ENCODE measurements around the gene HSDL1. TPM values are rescaled to one million over a fixed set of nuclear protein-coding genes. Genes with fewer than 3 reads are reported as not detected.

HSDL1 gene
- polyA plus RNA-seq, 4 donors: 7.1 to 18.7 (median 10.4) TPM

- no peaks in the 10 kb centered on the region for H3K27me3 ChIP-seq (ENCODE audit: control insufficient read depth in 3 of 3, insufficient read depth in 3 of 3, low read length in 3 of 3)
- DNase-seq (peak in 1 of 2 donors; percentile 67), FAIRE-seq (no peak)
- H3K4me1 ChIP-seq (ENCODE audit: control insufficient read depth in 3 of 3, insufficient read depth in 2 of 3, low read depth in 1 of 3, low read length in 2 of 3): peaks cover 0 to 8% (median 0%) of the 10 kb centered on the region in 3 donors
- WGBS, 3 donors: 68 to 82% (median 72%) methylated on average over 14 of the region's 14 CpGs
- no peaks in the 10 kb centered on the region for H3K9me3 ChIP-seq (ENCODE audit: control insufficient read depth in 2 of 2, insufficient read depth in 1 of 2, low read depth in 1 of 2, low read length in 1 of 2)
- peaks cover 0 to 10% (median 0%) of the 10 kb centered on the region in 3 donors for H3K36me3 ChIP-seq (ENCODE audit: control insufficient read depth in 3 of 3, insufficient read depth in 2 of 3, low read depth in 1 of 3, low read length in 3 of 3)
- no peak overlapping the region for H3K4me3 ChIP-seq (ENCODE audit: low read depth in 1 of 3, low read length in 3 of 3)
- peak overlapping the region in 1 of 3 donors; percentile 33 for H3K27ac ChIP-seq (ENCODE audit: low read depth in 1 of 3, low read length in 2 of 3)
These were observed 6.0 kb downstream of the HSDL1 start for GRCh38 chr16:84138824-84139627.

- FAIRE-seq (no peak), DNase-seq (no peak)
- Histone ChIP-seq H3K4me1 (ENCODE audit: control insufficient read depth in 3 of 3, insufficient read depth in 2 of 3, low read depth in 1 of 3, low read length in 2 of 3) (peaks cover 0 to 8% (median 0%) of the 10 kb centered on the region in 3 donors), H3K9me3 (ENCODE audit: control insufficient read depth in 2 of 2, insufficient read depth in 1 of 2, low read depth in 1 of 2, low read length in 1 of 2) (no peaks in the 10 kb centered on the region), H3K36me3 (ENCODE audit: control insufficient read depth in 3 of 3, insufficient read depth in 2 of 3, low read depth in 1 of 3, low read length in 3 of 3) (peaks cover 0 to 10% (median 0%) of the 10 kb centered on the region in 3 donors), H3K4me3 (ENCODE audit: low read depth in 1 of 3, low read length in 3 of 3) (no peak overlapping the region), H3K27me3 (ENCODE audit: control insufficient read depth in 3 of 3, insufficient read depth in 3 of 3, low read length in 3 of 3) (no peaks in the 10 kb centered on the region), H3K27ac (ENCODE audit: low read depth in 1 of 3, low read length in 2 of 3) (no peak overlapping the region)
- 52 to 74% (median 67%) methylated on average over 2 of the region's 2 CpGs for WGBS, 3 donors
These were observed 6.5 kb downstream of the HSDL1 start for GRCh38 chr16:84138500-84138823.

- Histone ChIP-seq H3K36me3 (ENCODE audit: control insufficient read depth in 3 of 3, insufficient read depth in 2 of 3, low read depth in 1 of 3, low read length in 3 of 3) (peaks cover 0 to 10% (median 0%) of the 10 kb centered on the region in 3 donors), H3K27ac (ENCODE audit: low read depth in 1 of 3, low read length in 2 of 3) (no peak overlapping the region), H3K9me3 (ENCODE audit: control insufficient read depth in 2 of 2, insufficient read depth in 1 of 2, low read depth in 1 of 2, low read length in 1 of 2) (no peaks in the 10 kb centered on the region), H3K4me3 (ENCODE audit: low read depth in 1 of 3, low read length in 3 of 3) (no peak overlapping the region), H3K4me1 (ENCODE audit: control insufficient read depth in 3 of 3, insufficient read depth in 2 of 3, low read depth in 1 of 3, low read length in 2 of 3) (peaks cover 0 to 8% (median 0%) of the 10 kb centered on the region in 3 donors), H3K27me3 (ENCODE audit: control insufficient read depth in 3 of 3, insufficient read depth in 3 of 3, low read length in 3 of 3) (no peaks in the 10 kb centered on the region)
- FAIRE-seq (no peak), DNase-seq (no peak)
- 77 to 88% (median 88%) methylated on average over 7 of the region's 7 CpGs for WGBS, 3 donors
These were observed 7.1 kb downstream of the HSDL1 start for GRCh38 chr16:84137769-84138357.

GRCh38 chr16:84137287-84137686, 7.7 kb downstream of the HSDL1 start:
- Histone ChIP-seq H3K36me3 (ENCODE audit: control insufficient read depth in 3 of 3, insufficient read depth in 2 of 3, low read depth in 1 of 3, low read length in 3 of 3) (peaks cover 0 to 10% (median 0%) of the 10 kb centered on the region in 3 donors), H3K4me1 (ENCODE audit: control insufficient read depth in 3 of 3, insufficient read depth in 2 of 3, low read depth in 1 of 3, low read length in 2 of 3) (peaks cover 0 to 8% (median 0%) of the 10 kb centered on the region in 3 donors), H3K27ac (ENCODE audit: low read depth in 1 of 3, low read length in 2 of 3) (no peak overlapping the region), H3K27me3 (ENCODE audit: control insufficient read depth in 3 of 3, insufficient read depth in 3 of 3, low read length in 3 of 3) (no peaks in the 10 kb centered on the region), H3K4me3 (ENCODE audit: low read depth in 1 of 3, low read length in 3 of 3) (no peak overlapping the region), H3K9me3 (ENCODE audit: control insufficient read depth in 2 of 2, insufficient read depth in 1 of 2, low read depth in 1 of 2, low read length in 1 of 2) (no peaks in the 10 kb centered on the region)
- no peak for FAIRE-seq
- DNase-seq: no peak
- WGBS, 3 donors: 87 to 96% (median 89%) methylated on average over 8 of the region's 8 CpGs

- Histone ChIP-seq H3K4me3 (ENCODE audit: low read depth in 1 of 3, low read length in 3 of 3) (no peak overlapping the region), H3K4me1 (ENCODE audit: control insufficient read depth in 3 of 3, insufficient read depth in 2 of 3, low read depth in 1 of 3, low read length in 2 of 3) (peaks cover 0 to 8% (median 0%) of the 10 kb centered on the region in 3 donors), H3K36me3 (ENCODE audit: control insufficient read depth in 3 of 3, insufficient read depth in 2 of 3, low read depth in 1 of 3, low read length in 3 of 3) (peaks cover 0 to 10% (median 0%) of the 10 kb centered on the region in 3 donors), H3K27ac (ENCODE audit: low read depth in 1 of 3, low read length in 2 of 3) (no peak overlapping the region), H3K9me3 (ENCODE audit: control insufficient read depth in 2 of 2, insufficient read depth in 1 of 2, low read depth in 1 of 2, low read length in 1 of 2) (no peaks in the 10 kb centered on the region), H3K27me3 (ENCODE audit: control insufficient read depth in 3 of 3, insufficient read depth in 3 of 3, low read length in 3 of 3) (no peaks in the 10 kb centered on the region)
- FAIRE-seq: no peak
- DNase-seq: no peak
- 92 to 94% (median 93%) methylated on average over 11 of the region's 11 CpGs for WGBS, 3 donors
These were observed 8.4 kb downstream of the HSDL1 start for GRCh38 chr16:84136331-84137125.

- Histone ChIP-seq H3K27me3 (ENCODE audit: control insufficient read depth in 3 of 3, insufficient read depth in 3 of 3, low read length in 3 of 3) (no peaks in the 10 kb centered on the region), H3K36me3 (ENCODE audit: control insufficient read depth in 3 of 3, insufficient read depth in 2 of 3, low read depth in 1 of 3, low read length in 3 of 3) (peaks cover 3 to 23% (median 3%) of the 10 kb centered on the region in 3 donors), H3K27ac (ENCODE audit: low read depth in 1 of 3, low read length in 2 of 3) (no peak overlapping the region), H3K4me1 (ENCODE audit: control insufficient read depth in 3 of 3, insufficient read depth in 2 of 3, low read depth in 1 of 3, low read length in 2 of 3) (no peaks in the 10 kb centered on the region), H3K9me3 (ENCODE audit: control insufficient read depth in 2 of 2, insufficient read depth in 1 of 2, low read depth in 1 of 2, low read length in 1 of 2) (no peaks in the 10 kb centered on the region), H3K4me3 (ENCODE audit: low read depth in 1 of 3, low read length in 3 of 3) (no peak overlapping the region)
- WGBS, 3 donors: 88 to 90% (median 88%) methylated on average over 7 of the region's 7 CpGs
- DNase-seq (no peak), FAIRE-seq (no peak)
These were observed 12.3 kb downstream of the HSDL1 start for GRCh38 chr16:84132527-84133285.

- Histone ChIP-seq H3K9me3 (ENCODE audit: control insufficient read depth in 2 of 2, insufficient read depth in 1 of 2, low read depth in 1 of 2, low read length in 1 of 2) (no peaks in the 10 kb centered on the region), H3K4me3 (ENCODE audit: low read depth in 1 of 3, low read length in 3 of 3) (no peak overlapping the region), H3K4me1 (ENCODE audit: control insufficient read depth in 3 of 3, insufficient read depth in 2 of 3, low read depth in 1 of 3, low read length in 2 of 3) (no peaks in the 10 kb centered on the region), H3K27me3 (ENCODE audit: control insufficient read depth in 3 of 3, insufficient read depth in 3 of 3, low read length in 3 of 3) (no peaks in the 10 kb centered on the region), H3K36me3 (ENCODE audit: control insufficient read depth in 3 of 3, insufficient read depth in 2 of 3, low read depth in 1 of 3, low read length in 3 of 3) (peaks cover 3 to 24% (median 3%) of the 10 kb centered on the region in 3 donors), H3K27ac (ENCODE audit: low read depth in 1 of 3, low read length in 2 of 3) (no peak overlapping the region)
- FAIRE-seq (no peak), DNase-seq (no peak)
- 81 to 86% (median 84%) methylated on average over 5 of the region's 5 CpGs for WGBS, 3 donors
These were observed 13.9 kb downstream of the HSDL1 start for GRCh38 chr16:84131117-84131516.
